BE2C (cell line): ENCODE measurements around the gene FHOD1.

ENCODE experiments used
- DNase-seq: peaks from one replicate; pipeline ENCODE4 v3.0.0-alpha.2; 2020
- H3K27me3 ChIP-seq: fragments of 250-450 bp; sonication (Bioruptor Pico); 2 replicates; pipeline ENCODE4 v1.5.1; 2020; ENCODE audit warnings: mild to moderate bottlenecking
- H3K36me3 ChIP-seq: fragments of 250-450 bp; sonication (Bioruptor Pico); 2 replicates; pipeline ENCODE4 v1.5.1; 2020; ENCODE audit warnings: mild to moderate bottlenecking
- H3K4me1 ChIP-seq: fragments of 250-450 bp; sonication (Bioruptor Pico); 2 replicates; pipeline ENCODE4 v1.5.1; 2020
- H3K4me3 ChIP-seq: 2 replicates; pipeline ENCODE4 v1.5.1; 2011; ENCODE audit warnings: low read depth, low read length
- H3K9me3 ChIP-seq: fragments of 250-450 bp; sonication (Bioruptor Pico); 2 replicates; pipeline ENCODE4 v1.5.1; 2020
- CTCF ChIP-seq: IDR thresholded peaks from 2 replicates; pipeline ENCODE4 v1.5.1; 2012; ENCODE audit warnings: mild to moderate bottlenecking, low read depth, low read length

Gene FHOD1

DNA sequence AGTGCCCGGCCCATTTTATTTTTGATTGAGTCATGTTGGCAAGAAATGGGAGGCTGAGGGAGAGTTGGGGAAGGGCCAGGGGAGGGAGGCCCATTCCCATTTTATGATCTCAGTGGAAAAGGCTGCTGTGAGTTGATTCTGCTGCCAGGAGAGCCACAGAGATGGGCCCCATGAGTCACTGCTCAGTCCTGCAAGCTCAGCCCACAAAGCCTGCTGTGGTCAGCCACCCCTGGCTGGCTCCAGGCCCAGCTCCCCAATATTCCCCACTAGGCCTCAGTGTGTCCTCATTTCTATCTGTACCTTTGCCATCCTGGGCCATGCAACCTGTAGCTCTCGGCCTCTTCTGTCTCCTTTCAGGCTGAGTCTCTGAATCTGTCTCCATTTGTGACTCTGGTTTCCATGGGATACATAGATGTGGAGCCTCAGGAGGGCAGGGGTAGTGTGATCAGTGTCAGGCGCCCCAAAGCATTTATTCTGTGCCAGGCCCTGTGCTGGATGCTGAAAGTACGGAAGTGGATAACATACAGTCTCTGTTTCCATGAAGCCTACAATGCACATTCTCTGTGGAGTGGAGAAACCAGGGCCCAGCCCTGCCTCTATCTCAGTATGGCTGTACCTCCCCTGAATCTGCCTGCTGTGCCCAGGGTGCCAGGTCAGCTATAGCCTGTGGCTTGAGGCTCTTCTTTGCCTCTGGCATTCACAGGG, 30.2 kb upstream of the FHOD1 start:
- no peak for DNase-seq
- Histone ChIP-seq H3K9me3 (no peaks in the 10 kb centered on the region), H3K4me3 (no peak overlapping the region), H3K27me3 (no peaks in the 10 kb centered on the region), H3K4me1 (no peaks in the 10 kb centered on the region), H3K36me3 (no peaks in the 10 kb centered on the region; the same call in 1 of the 2 replicates)
- TF ChIP-seq CTCF, result no peak

- Histone ChIP-seq H3K9me3 (no peaks in the 10 kb centered on the region), H3K27me3 (no peaks in the 10 kb centered on the region), H3K36me3 (no peaks in the 10 kb centered on the region; the same call in 1 of the 2 replicates), H3K4me3 (no peak overlapping the region), H3K4me1 (no peaks in the 10 kb centered on the region)
- TF ChIP-seq CTCF, result no peak
- no peak for DNase-seq
These were observed 28.0 kb upstream of the FHOD1 start for GRCh38 chr16:67275321-67275720.

GRCh38 chr16:67271446-67271845, 24.2 kb upstream of the FHOD1 start:
- DNase-seq, result no peak
- H3K4me1 ChIP-seq, result no peaks in the 10 kb centered on the region
- no peak overlapping the region for H3K4me3 ChIP-seq
- H3K27me3 ChIP-seq, result peaks cover 3% of the 10 kb centered on the region; the same call in 1 of the 2 replicates
- H3K9me3 ChIP-seq, result no peaks in the 10 kb centered on the region
- H3K36me3 ChIP-seq, result no peaks in the 10 kb centered on the region
- no peak for TF ChIP-seq CTCF

DNA sequence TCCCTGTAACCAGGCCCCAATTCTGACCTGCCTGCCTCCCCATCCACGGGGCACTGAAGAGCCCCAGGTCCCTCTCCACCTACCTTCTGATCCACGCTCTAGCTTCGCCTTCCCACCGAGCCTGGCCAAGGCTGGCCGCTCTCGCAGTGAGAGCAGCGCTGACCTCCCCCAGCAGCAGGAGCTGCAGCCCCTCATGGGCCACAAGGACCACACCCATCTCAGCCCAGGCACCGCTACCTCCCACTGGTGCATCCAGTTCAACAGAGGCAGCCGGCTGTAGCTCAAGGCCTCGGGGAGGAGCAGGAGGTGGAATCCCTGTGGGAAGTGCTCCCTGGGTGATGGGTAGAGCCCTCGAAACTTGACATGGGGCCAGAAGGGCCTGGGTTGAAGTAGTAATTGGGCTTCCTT, 23.7 kb upstream of the FHOD1 start:
- DNase-seq, result no peak
- Histone ChIP-seq H3K9me3 (no peaks in the 10 kb centered on the region), H3K36me3 (no peaks in the 10 kb centered on the region), H3K4me1 (no peaks in the 10 kb centered on the region), H3K4me3 (no peak overlapping the region), H3K27me3 (peaks cover 3% of the 10 kb centered on the region; the same call in 1 of the 2 replicates)
- TF ChIP-seq CTCF, result no peak

- Histone ChIP-seq H3K4me3 (no peak overlapping the region), H3K27me3 (peaks cover 3% of the 10 kb centered on the region; the same call in 1 of the 2 replicates), H3K4me1 (no peaks in the 10 kb centered on the region), H3K9me3 (no peaks in the 10 kb centered on the region), H3K36me3 (no peaks in the 10 kb centered on the region)
- no peak for DNase-seq
- no peak for TF ChIP-seq CTCF
These were observed 22.5 kb upstream of the FHOD1 start for GRCh38 chr16:67269766-67270165.

DNA sequence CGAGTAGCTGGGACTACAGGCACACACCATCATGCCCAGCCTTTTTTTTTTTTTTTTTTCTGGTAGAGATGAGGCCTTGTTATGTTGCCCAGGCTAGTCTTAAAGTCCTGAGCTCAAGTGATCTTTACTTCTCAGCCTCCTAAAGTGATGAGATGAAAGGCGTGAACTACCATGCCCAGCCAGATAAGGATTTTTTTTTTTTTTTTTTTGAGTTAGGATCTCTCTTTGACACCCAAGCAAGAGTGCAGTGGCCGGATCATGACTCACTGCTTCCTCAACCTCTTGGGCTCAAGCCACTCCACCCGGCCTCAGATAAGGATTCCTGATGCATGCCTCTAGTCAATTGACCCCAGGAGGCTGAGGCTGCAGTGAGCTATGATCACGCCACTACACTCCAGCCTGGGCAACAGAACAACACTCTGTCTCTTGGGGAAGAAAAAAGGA, 20.9 kb upstream of the FHOD1 start:
- peaks cover 3% of the 10 kb centered on the region; the same call in 1 of the 2 replicates for H3K27me3 ChIP-seq
- H3K4me3 ChIP-seq, result no peak overlapping the region
- no peaks in the 10 kb centered on the region for H3K9me3 ChIP-seq
- no peak for TF ChIP-seq CTCF
- H3K4me1 ChIP-seq, result no peaks in the 10 kb centered on the region
- no peaks in the 10 kb centered on the region for H3K36me3 ChIP-seq
- DNase-seq, result no peak
